ENCODE measurements around the gene SHANK3.
"Not testable (repeated sequence)": the region's sequence is repeated elsewhere in the genome, so short reads cannot be mapped to it uniquely, and the experiment has no call there.

The SHANK3 gene

DNA sequence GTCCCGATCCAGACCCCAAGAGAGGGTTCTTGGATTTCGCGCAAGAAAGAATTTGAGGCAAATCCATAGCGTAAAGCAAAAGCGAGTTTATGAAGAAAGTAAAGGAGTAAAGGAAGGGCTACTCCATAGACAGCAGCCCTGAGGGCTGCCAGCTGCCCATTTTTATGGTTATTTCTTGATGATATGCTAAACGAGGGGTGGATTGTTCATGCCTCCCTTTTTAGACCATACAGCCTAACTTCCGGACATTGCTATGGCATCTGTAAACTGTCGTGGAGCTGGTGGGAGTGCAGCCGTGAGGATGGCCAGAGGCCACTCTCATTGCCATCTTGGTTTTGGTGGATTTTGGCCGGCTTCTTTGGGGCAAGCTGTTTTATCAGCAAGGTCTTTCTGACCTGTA, 19.4 kb upstream of the SHANK3 start:
- DNase-seq (ENCODE audit: low read depth in 2 of 2) = no peak

GRCh38 chr22:50654664-50655063, 18.0 kb upstream of the SHANK3 start:
- DNase-seq (ENCODE audit: low read depth in 2 of 2) = not testable (repeated sequence)

- no peak for DNase-seq (ENCODE audit: low read depth in 2 of 2)
These were observed 16.2 kb upstream of the SHANK3 start for GRCh38 chr22:50656122-50657070.

- no peak for DNase-seq (ENCODE audit: low read depth in 2 of 2)
These were observed 14.7 kb upstream of the SHANK3 start for GRCh38 chr22:50657925-50658324.

DNA sequence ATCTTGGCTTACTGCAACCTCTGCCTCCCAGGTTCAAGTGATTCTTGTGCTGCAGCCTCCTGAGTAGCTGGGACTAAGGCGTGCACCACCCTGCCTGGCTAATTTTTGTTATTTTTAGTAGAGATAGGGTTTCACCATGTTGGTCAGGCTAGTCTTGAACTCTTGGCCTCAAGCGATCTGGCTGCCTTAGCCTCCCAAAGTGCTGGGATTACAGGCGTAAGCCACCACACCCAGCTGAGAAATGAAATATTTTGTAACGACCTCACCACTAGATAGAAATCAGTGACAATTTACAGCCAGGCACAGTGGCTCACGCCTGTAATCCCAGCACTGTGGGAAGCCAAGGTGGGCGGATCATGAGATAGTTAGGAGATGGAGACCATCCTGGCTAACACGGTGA, 12.9 kb upstream of the SHANK3 start:
- not testable (repeated sequence) for DNase-seq (ENCODE audit: low read depth in 2 of 2)

DNA sequence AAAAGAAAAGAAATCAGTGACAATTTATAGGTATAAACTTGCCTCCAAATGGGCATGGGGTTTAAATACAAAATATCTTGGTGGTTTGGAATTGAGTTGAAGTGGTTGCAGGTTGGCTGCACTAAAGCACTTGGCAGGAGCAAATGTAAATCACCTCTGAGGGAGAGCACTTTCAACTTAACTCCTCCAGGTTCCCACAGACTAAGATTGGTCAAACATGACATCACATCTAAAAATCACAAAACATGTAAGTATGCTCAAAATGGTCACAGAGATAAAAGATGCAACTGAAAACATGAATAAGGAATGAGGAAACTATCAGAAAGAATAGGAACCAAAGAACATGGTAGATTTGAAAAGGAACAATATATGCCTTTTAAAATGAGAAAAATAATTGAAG, 12.3 kb upstream of the SHANK3 start:
- no peak for DNase-seq (ENCODE audit: low read depth in 2 of 2)

DNA sequence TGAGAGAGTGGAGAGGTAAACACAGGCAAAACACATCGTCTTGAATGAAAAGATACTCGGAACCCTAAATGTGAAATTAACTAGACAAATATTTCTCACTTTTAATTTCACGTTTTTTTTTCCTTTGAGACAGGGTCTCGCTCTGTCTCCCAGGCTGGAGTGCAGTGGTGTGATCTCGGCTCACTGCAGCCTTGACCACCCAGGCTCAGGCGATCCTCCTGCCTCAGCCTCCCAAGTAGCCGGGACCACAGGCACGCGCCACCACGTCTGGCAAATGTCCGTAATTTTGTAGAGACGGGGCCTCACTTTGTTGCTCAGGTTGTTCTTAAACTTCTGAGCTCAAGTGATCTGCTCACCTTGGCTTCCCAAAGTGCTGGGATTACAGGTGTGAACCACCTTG, 7.4 kb upstream of the SHANK3 start:
- DNase-seq (ENCODE audit: low read depth in 2 of 2) = no peak

DNA sequence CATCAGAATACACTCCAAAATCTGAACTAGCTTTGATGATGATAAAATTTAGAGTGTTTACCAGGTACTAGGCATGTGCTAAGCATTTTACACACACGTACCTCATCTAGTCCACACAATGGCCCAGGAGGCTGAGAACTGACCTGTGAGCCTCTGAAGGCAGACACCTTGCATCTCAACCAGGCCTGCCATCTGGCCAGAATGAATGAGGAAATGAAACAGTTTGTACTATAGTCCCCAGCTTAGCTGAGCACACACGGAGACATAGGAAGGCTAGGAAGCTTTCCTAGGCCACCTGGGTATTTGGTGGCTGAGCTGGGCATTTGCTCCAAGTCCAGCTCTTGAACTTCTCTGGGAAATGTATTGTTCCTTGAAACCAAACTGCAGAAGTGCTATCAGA, 6.9 kb upstream of the SHANK3 start:
- no peak for DNase-seq (ENCODE audit: low read depth in 2 of 2)

DNA sequence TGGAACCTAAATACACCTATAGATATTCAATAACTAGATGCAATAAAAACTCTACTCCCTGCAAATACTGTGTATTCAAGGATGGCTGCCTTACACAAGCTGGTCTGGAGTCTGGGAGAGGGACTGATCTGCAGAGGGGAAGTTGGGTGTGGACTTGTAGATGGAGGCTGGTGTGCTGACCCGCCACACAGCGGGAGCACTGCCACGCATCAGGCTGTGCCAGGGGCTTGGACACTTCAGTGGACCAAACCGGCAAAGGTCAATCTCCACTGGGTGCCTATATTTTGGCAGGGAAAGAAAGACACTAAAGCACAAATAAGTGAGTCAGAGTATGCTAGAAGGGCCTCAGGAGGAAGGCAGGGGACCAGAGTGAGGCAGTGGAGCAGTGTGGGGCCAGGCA, 2.1 kb upstream of the SHANK3 start:
- no peak for DNase-seq (ENCODE audit: low read depth in 2 of 2)

- no peak for DNase-seq (ENCODE audit: low read depth in 2 of 2)
These were observed 1.6 kb upstream of the SHANK3 start for GRCh38 chr22:50670914-50671538.

DNA sequence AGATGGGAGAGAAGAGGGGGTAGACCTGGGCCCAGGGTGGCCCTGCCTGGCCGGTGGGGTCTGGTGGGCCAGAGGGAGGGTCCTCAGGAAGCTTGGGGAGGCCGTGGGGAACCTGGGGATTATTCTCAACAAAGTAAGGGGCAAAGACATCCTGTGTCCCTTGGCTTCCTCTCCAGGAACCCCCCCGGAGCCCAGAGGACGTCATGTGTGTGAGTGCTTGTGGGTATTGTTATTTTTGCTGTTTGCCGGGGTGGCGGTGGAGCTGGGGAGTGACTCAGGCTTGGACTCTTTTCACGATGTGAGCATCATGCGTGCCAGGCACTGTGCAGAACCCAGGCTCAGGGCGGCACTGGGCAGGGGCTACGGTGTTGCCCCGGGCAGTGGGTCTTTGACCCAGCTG, 982 bp upstream of the SHANK3 start:
- no peak for DNase-seq (ENCODE audit: low read depth in 2 of 2)

- DNase-seq (ENCODE audit: low read depth in 2 of 2) = no peak
These were observed 582 bp upstream of the SHANK3 start for GRCh38 chr22:50672041-50672440.

GRCh38 chr22:50673231-50674129, 857 bp downstream of the SHANK3 start:
- no peak for DNase-seq (ENCODE audit: low read depth in 2 of 2)

GRCh38 chr22:50674130-50674500, 1.5 kb downstream of the SHANK3 start:
- no peak for DNase-seq (ENCODE audit: low read depth in 2 of 2)

- no peak for DNase-seq (ENCODE audit: low read depth in 2 of 2)
These were observed 2.3 kb downstream of the SHANK3 start for GRCh38 chr22:50674606-50675552.

DNA sequence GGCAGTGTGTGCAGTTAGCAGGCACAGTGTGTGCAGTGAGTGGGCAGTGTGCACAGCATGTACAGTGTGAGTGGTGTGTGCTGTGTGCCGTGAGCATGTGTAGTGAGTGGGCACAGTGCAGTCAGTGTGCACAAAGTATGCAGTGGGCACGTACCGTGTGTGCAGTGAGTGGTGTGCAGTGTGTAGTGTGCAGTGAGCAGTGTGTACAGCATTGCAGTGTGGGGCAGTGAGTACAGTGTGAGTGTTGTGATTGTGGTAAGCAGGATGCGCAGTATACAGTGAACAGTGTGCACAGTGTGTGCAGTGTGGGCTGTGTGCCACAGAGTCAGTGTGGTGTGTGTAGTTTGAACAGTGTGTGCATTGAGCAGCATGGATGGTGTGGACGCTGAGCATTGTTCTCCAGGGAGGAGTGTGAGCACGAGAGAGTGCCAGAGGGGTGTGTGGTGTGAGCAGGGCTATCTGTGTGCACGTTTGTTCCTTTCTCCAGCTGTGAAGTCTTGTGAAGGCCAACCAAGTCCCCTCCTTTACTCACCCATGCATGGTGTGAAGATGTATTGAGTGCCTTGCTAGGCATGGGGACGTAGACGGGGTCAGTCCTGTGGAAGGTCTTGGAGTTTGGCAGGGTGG, 3.0 kb downstream of the SHANK3 start:
- DNase-seq (ENCODE audit: low read depth in 2 of 2) = no peak

GRCh38 chr22:50676180-50676636, 3.6 kb downstream of the SHANK3 start:
- DNase-seq (ENCODE audit: low read depth in 2 of 2) = no peak

GRCh38 chr22:50676661-50677492, 4.3 kb downstream of the SHANK3 start:
- no peak for DNase-seq (ENCODE audit: low read depth in 2 of 2)

- no peak for DNase-seq (ENCODE audit: low read depth in 2 of 2)
These were observed 5.0 kb downstream of the SHANK3 start for GRCh38 chr22:50677493-50678217.
